CD4-positive, alpha-beta T cell (primary cell): ENCODE results near the gene TBCD. TPM values are rescaled to one million over a fixed set of nuclear protein-coding genes. Genes with fewer than 3 reads are reported as not detected.

Source experiments
- ATAC-seq: fragments of 200-7000 bp; cut with Tn5 transposase; one replicate; pipeline ENCODE4 v1.10.0; 2022; ENCODE audit warnings: mild to moderate bottlenecking; ENCODE audit not compliant: poor library complexity
- CTCF ChIA-PET: fragments of 350-600 bp; sonication (Branson Sonifier 250); formaldehyde crosslinking; loops from one replicate; lab custom pipeline; 2021; ENCODE audit warnings: antibody characterized with exemption, inconsistent platforms; lab: Charles Lee
- POLR2A ChIA-PET: fragments of 350-600 bp; sonication (Branson Sonifier 250); formaldehyde crosslinking; loops from one replicate; lab custom pipeline; 2021; ENCODE audit warnings: antibody characterized with exemption, inconsistent platforms; lab: Charles Lee
- DNase-seq, 14 experiments: peaks; one replicate each; pipeline ENCODE4 v3.0.0-alpha.2; 2013 to 2020; ENCODE audit warnings: mixed read lengths in 2 of 14
- H3K27ac ChIP-seq, 2 donors: one replicate each; pipeline versions ENCODE4 v1.5.1 to v1.7.0; 2013; ENCODE audit warnings: low read length in 2 of 2, low read depth in 1 of 2, mild to moderate bottlenecking in 1 of 2
- H3K27me3 ChIP-seq, 2 experiments: 1 replicate in 1 of 2; 2 replicates in 1 of 2; pipeline versions ENCODE4 v1.6.1 to v1.7.0; 2013; ENCODE audit warnings: low read length in 2 of 2, control low read depth in 1 of 2, mild to moderate bottlenecking in 1 of 2, moderate library complexity in 1 of 2; ENCODE audit not compliant: insufficient read depth in 2 of 2, control insufficient read depth in 1 of 2
- H3K36me3 ChIP-seq: one replicate; pipeline ENCODE4 v1.6.1; 2013; ENCODE audit warnings: low read length, control low read depth; ENCODE audit not compliant: insufficient read depth
- H3K4me1 ChIP-seq: one replicate; pipeline ENCODE4 v1.6.1; 2013; ENCODE audit warnings: low read length, control low read depth; ENCODE audit not compliant: insufficient read depth
- H3K4me3 ChIP-seq: one replicate; pipeline ENCODE4 v1.5.1; 2013; ENCODE audit warnings: mild to moderate bottlenecking, low read length, moderate library complexity
- H3K9me3 ChIP-seq, 2 experiments: 1 replicate in 1 of 2; 2 replicates in 1 of 2; pipeline versions ENCODE4 v1.6.1 to v1.7.0; 2013; ENCODE audit warnings: low read length in 2 of 2, mild to moderate bottlenecking in 2 of 2, control low read depth in 1 of 2, moderate library complexity in 1 of 2; ENCODE audit not compliant: control insufficient read depth in 1 of 2, insufficient read depth in 1 of 2
- H3K27ac Mint-ChIP-seq: one replicate; pipeline ENCODE4 v1.8.0; 2020; ENCODE audit warnings: mixed read lengths
- H3K27me3 Mint-ChIP-seq: one replicate; pipeline ENCODE4 v1.8.0; 2021; ENCODE audit warnings: mixed read lengths
- H3K36me3 Mint-ChIP-seq: one replicate; pipeline ENCODE4 v1.8.0; 2021; ENCODE audit warnings: low read depth, mixed read lengths
- H3K4me1 Mint-ChIP-seq: one replicate; pipeline ENCODE4 v1.8.0; 2021; ENCODE audit warnings: low read depth, mixed read lengths
- H3K4me3 Mint-ChIP-seq: one replicate; pipeline ENCODE4 v1.8.0; 2020; ENCODE audit warnings: mild to moderate bottlenecking, mixed read lengths
- H3K9me3 Mint-ChIP-seq: one replicate; pipeline ENCODE4 v1.8.0; 2020; ENCODE audit warnings: mixed read lengths
- CTCF ChIP-seq: fragments of 200-600 bp; IDR thresholded peaks from one replicate; pipeline ENCODE4 v1.8.0; 2022; ENCODE audit warnings: antibody characterized with exemption, mild to moderate bottlenecking
- intact Hi-C, 2 experiments: fragments of 100-400 bp; cut with DNase I in 1 of 2; cut with micrococcal nuclease in 1 of 2; formaldehyde crosslinking; loops; one replicate each; pipeline versions ENCODE4 v1.15.1 to v1.9.0; 2023 to 2025; cut with DNase I, micrococcal nuclease
- total RNA-seq, 174 experiments: library from RNA in 2 of 174; stranded (reverse) in 2 of 174; gene quantifications; one replicate each; pipeline ENCODE4 v1.2.3 and lab custom pipeline; 2021 to 2026

The TBCD gene
- total RNA-seq, 2 experiments from 2014 or later: 74.6 to 80.3 TPM

- Histone ChIP-seq H3K27ac (no peak overlapping the region), H3K9me3 (no peaks in the 10 kb centered on the region), H3K4me3 (no peak overlapping the region), H3K36me3 (peaks cover 37% of the 10 kb centered on the region), H3K4me1 (peaks cover 5% of the 10 kb centered on the region), H3K27me3 (no peaks in the 10 kb centered on the region)
- no peak for TF ChIP-seq CTCF
- no peak overlapping the region for H3K27ac Mint-ChIP-seq
- intact Hi-C loops: loop anchor here in 1 of 2 experiments (10.0 kb wide), 1 partner anchor 240 kb away; no protein-coding TSS in a partner anchor
- no peaks in the 10 kb centered on the region for H3K9me3 Mint-ChIP-seq
- ChIA-PET CTCF (interaction anchor here (1.0 to 1.7 kb wide), 2 partner anchors 18 to 133 kb away, joined by 3 to 5 read pairs; no protein-coding TSS in a partner anchor), POLR2A (no interaction called here)
- H3K4me1 Mint-ChIP-seq: peaks cover 22% of the 10 kb centered on the region
- peaks cover 48% of the 10 kb centered on the region for H3K36me3 Mint-ChIP-seq
- no peaks in the 10 kb centered on the region for H3K27me3 Mint-ChIP-seq
- DNase-seq (no peak), ATAC-seq (no peak)
- no peak overlapping the region for H3K4me3 Mint-ChIP-seq
These were observed 162.5 kb downstream of the TBCD start for GRCh38 chr17:82914375-82914774.

GRCh38 chr17:82915010-82915756, 163.3 kb downstream of the TBCD start:
- ChIA-PET CTCF (interaction anchor here (0.9 kb wide), 1 partner anchor 61 kb away, joined by 3 read pairs; no protein-coding TSS in a partner anchor), POLR2A (no interaction called here)
- intact Hi-C loops: loop anchor here in 1 of 2 experiments (10.0 kb wide), 1 partner anchor 240 kb away; no protein-coding TSS in a partner anchor
- peaks cover 15% of the 10 kb centered on the region for H3K4me1 Mint-ChIP-seq
- H3K4me1 ChIP-seq: no peaks in the 10 kb centered on the region
- H3K36me3 Mint-ChIP-seq: peaks cover 49% of the 10 kb centered on the region
- peaks cover 41% of the 10 kb centered on the region for H3K36me3 ChIP-seq
- no peak overlapping the region for H3K27ac Mint-ChIP-seq
- no peaks in the 10 kb centered on the region for H3K9me3 ChIP-seq
- no peaks in the 10 kb centered on the region for H3K27me3 ChIP-seq
- no peak overlapping the region for H3K4me3 Mint-ChIP-seq
- H3K27me3 Mint-ChIP-seq: no peaks in the 10 kb centered on the region
- H3K9me3 Mint-ChIP-seq: no peaks in the 10 kb centered on the region
- no peak overlapping the region for H3K27ac ChIP-seq
- DNase-seq: no peak
- no peak for ATAC-seq
- TF ChIP-seq CTCF: no peak
- no peak overlapping the region for H3K4me3 ChIP-seq

- Histone ChIP-seq H3K4me3 (no peak overlapping the region), H3K9me3 (no peaks in the 10 kb centered on the region), H3K27me3 (no peaks in the 10 kb centered on the region), H3K36me3 (peaks cover 39% of the 10 kb centered on the region), H3K27ac (no peak overlapping the region), H3K4me1 (no peaks in the 10 kb centered on the region)
- Mint-ChIP-seq H3K4me1 (peaks cover 15% of the 10 kb centered on the region), H3K36me3 (peaks cover 49% of the 10 kb centered on the region), H3K9me3 (no peaks in the 10 kb centered on the region), H3K27ac (no peak overlapping the region), H3K4me3 (no peak overlapping the region), H3K27me3 (no peaks in the 10 kb centered on the region)
- TF ChIP-seq CTCF: no peak
- intact Hi-C loops: loop anchor here in 1 of 2 experiments (10.0 kb wide), 1 partner anchor 241 kb away; no protein-coding TSS in a partner anchor
- ChIA-PET POLR2A (no interaction called here), CTCF (no interaction called here)
- no peak for DNase-seq
- no peak for ATAC-seq
These were observed 163.8 kb downstream of the TBCD start for GRCh38 chr17:82915757-82916027.
